ENCODE results near the gene INPP5A. TPM values are rescaled to one million over a fixed set of nuclear protein-coding genes. Genes with fewer than 3 reads are reported as not detected.

INPP5A gene
- total and polyA plus RNA-seq, 2 of the 13 experiments (the other 11 are each of a cell fraction or from before 2014, with no cell fraction given) = 17.5 to 37.9 TPM

DNA sequence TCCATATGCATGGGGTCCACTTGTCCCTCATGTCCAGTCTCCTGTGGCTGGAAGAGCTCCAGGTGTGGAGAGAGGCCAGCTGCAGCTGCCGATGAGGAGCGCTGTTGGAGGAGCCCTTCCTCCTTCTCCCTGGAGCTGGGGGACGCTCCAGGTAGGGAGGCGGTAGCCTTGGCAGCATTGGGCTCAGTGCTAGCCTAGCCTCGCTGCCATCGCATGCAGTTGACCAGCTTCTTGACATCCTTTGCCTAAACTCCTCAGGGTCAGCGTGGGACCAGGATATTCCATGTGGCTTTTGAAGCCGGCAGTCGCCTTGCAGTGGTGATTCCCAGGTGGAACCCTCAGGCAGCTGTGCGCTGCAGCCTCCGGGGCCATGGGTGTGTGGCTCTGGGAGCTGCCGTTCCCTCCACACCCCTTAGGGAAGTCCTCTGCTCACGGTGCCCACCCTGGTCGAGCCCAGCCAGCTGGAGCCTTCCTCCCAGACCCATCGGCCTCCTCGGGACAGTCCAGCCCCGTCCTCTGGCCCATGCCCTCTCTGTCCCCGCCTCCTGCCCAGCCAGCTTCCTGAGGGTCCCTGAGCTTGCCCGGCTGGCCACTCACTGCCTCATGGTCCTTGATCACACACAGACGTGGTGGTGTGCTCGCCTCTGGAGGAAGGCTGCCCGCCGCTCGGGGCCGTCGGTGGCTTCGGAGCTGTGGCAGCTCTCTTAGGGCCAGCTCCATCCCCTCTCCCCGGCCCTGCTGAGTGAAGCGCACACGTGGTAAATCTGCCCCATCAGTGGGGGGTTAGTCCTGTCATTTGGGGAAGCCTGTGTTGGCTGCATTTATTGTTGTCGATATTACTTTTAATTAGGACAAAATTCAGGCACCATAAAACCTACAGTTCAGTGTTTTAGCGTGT lies 21.2 kb downstream of the INPP5A start (continued):
- TF ChIP-seq, protein P1, sequence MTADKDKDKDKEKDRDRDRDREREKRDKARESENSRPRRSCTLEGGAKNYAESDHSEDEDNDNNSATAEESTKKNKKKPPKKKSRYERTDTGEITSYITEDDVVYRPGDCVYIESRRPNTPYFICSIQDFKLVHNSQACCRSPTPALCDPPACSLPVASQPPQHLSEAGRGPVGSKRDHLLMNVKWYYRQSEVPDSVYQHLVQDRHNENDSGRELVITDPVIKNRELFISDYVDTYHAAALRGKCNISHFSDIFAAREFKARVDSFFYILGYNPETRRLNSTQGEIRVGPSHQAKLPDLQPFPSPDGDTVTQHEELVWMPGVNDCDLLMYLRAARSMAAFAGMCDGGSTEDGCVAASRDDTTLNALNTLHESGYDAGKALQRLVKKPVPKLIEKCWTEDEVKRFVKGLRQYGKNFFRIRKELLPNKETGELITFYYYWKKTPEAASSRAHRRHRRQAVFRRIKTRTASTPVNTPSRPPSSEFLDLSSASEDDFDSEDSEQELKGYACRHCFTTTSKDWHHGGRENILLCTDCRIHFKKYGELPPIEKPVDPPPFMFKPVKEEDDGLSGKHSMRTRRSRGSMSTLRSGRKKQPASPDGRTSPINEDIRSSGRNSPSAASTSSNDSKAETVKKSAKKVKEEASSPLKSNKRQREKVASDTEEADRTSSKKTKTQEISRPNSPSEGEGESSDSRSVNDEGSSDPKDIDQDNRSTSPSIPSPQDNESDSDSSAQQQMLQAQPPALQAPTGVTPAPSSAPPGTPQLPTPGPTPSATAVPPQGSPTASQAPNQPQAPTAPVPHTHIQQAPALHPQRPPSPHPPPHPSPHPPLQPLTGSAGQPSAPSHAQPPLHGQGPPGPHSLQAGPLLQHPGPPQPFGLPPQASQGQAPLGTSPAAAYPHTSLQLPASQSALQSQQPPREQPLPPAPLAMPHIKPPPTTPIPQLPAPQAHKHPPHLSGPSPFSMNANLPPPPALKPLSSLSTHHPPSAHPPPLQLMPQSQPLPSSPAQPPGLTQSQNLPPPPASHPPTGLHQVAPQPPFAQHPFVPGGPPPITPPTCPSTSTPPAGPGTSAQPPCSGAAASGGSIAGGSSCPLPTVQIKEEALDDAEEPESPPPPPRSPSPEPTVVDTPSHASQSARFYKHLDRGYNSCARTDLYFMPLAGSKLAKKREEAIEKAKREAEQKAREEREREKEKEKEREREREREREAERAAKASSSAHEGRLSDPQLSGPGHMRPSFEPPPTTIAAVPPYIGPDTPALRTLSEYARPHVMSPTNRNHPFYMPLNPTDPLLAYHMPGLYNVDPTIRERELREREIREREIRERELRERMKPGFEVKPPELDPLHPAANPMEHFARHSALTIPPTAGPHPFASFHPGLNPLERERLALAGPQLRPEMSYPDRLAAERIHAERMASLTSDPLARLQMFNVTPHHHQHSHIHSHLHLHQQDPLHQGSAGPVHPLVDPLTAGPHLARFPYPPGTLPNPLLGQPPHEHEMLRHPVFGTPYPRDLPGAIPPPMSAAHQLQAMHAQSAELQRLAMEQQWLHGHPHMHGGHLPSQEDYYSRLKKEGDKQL (CRISPR knock-in tag; IDR thresholded peaks at IDR 0.05; ENCODE audit: low read depth) = no peak

DNA sequence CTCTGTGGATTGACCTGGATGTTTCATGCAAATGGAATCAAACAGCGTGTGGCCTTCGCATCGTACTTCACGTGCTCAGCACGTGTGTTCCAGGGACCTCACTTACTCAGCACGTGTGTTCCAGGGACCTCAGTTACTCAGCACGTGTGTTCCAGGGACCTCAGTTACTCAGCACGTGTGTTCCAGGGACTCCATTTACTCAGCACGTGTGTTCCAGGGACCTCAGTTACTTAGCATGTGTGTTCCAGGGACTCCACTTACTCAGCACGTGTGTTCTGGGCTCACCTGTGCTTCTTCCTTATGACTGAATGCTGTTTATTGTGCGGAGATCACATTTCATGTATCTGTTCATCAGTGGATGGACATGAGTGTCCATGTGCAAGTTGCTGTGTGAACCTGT lies 22.0 kb downstream of the INPP5A start:
- Histone ChIP-seq H3K4me3 (replicated peaks in 1 of 3; ENCODE audit: insufficient read depth in 1 of 3, low read depth in 2 of 3, low read length in 3 of 3) (no peak overlapping the region), H3K9ac (ENCODE audit: insufficient read depth, low read depth, low read length) (no peak overlapping the region), H3K27me3 (ENCODE audit: control insufficient read depth in 1 of 2, insufficient read depth in 2 of 2, low read length in 2 of 2) (no peaks in the 10 kb centered on the region), H3K27ac (ENCODE audit: extremely low read length, insufficient read depth, low read length) (no peak overlapping the region), H3K9me3 (ENCODE audit: low read length) (no peaks in the 10 kb centered on the region), H3K4me1 (ENCODE audit: insufficient read depth, low read length) (peaks cover 5% of the 10 kb centered on the region), H3K36me3 (replicated peaks in 1 of 2; ENCODE audit: control insufficient read depth in 1 of 2, insufficient read depth in 2 of 2, low read length in 2 of 2) (peaks cover 0 to 2% of the 10 kb centered on the region in 2 experiments; a peak in 1 of 5 replicates), H3K79me2 (ENCODE audit: insufficient read depth, low read length) (peaks cover 33% of the 10 kb centered on the region), H2AFZ (ENCODE audit: low read length) (no peak overlapping the region), H4K20me1 (ENCODE audit: insufficient read depth, low read length) (peaks cover 4% of the 10 kb centered on the region; the same call in 1 of the 2 replicates), H3K4me2 (ENCODE audit: low read depth, low read length) (no peak overlapping the region)
- BruUV-seq (replicated peaks) = no TSS peak
- intact Hi-C loops (cut with micrococcal nuclease; ENCODE audit: unreplicated experiment) (no loop called here), in situ Hi-C loops (cut with HindIII; ENCODE audit: extremely low pct_ligation_motif_present, low pct_unique_long_range_greater_than_20kb) (no loop called here)
- no peak for DNase-seq (ENCODE audit: low spot score)
- ChIA-PET CTCF (ENCODE audit: low intra/inter-chr PET ratio, low total read pairs) (no interaction called here), POLR2A (no interaction called here)
- FAIRE-seq = no peak
- 98% methylated on average over 11 of the region's 11 CpGs for WGBS (ENCODE audit: low lambda C conversion rate)
- no peak for ATAC-seq
- TF ChIP-seq, protein P2, sequence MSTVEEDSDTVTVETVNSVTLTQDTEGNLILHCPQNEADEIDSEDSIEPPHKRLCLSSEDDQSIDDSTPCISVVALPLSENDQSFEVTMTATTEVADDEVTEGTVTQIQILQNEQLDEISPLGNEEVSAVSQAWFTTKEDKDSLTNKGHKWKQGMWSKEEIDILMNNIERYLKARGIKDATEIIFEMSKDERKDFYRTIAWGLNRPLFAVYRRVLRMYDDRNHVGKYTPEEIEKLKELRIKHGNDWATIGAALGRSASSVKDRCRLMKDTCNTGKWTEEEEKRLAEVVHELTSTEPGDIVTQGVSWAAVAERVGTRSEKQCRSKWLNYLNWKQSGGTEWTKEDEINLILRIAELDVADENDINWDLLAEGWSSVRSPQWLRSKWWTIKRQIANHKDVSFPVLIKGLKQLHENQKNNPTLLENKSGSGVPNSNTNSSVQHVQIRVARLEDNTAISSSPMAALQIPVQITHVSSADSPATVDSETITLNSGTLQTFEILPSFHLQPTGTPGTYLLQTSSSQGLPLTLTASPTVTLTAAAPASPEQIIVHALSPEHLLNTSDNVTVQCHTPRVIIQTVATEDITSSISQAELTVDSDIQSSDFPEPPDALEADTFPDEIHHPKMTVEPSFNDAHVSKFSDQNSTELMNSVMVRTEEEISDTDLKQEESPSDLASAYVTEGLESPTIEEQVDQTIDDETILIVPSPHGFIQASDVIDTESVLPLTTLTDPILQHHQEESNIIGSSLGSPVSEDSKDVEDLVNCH (CRISPR knock-in tag; IDR thresholded peaks at IDR 0.05) = no peak
- TF ChIP-seq RFXANK (CRISPR knock-in tag; IDR thresholded peaks at IDR 0.05) = no peak
- TF ChIP-seq, protein P3, sequence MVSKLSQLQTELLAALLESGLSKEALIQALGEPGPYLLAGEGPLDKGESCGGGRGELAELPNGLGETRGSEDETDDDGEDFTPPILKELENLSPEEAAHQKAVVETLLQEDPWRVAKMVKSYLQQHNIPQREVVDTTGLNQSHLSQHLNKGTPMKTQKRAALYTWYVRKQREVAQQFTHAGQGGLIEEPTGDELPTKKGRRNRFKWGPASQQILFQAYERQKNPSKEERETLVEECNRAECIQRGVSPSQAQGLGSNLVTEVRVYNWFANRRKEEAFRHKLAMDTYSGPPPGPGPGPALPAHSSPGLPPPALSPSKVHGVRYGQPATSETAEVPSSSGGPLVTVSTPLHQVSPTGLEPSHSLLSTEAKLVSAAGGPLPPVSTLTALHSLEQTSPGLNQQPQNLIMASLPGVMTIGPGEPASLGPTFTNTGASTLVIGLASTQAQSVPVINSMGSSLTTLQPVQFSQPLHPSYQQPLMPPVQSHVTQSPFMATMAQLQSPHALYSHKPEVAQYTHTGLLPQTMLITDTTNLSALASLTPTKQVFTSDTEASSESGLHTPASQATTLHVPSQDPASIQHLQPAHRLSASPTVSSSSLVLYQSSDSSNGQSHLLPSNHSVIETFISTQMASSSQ (IDR thresholded peaks at IDR 0.05; ENCODE audit: low read depth) = no peak
- TF ChIP-seq, protein P3 (CRISPR knock-in tag; IDR thresholded peaks at IDR 0.05; ENCODE audit: borderline replicate concordance) = no peak
- TF ChIP-seq ZNF616 (CRISPR knock-in tag; IDR thresholded peaks at IDR 0.05; ENCODE audit: low read depth) = no peak
- no peak for TF ChIP-seq GATAD1 (CRISPR knock-in tag; IDR thresholded peaks at IDR 0.05)
- TF ChIP-seq CBX2 (IDR thresholded peaks at IDR 0.05; ENCODE audit: low read depth, low read length) = no peak
- no peak for TF ChIP-seq CBX2 (CRISPR knock-in tag; IDR thresholded peaks at IDR 0.05; ENCODE audit: low read depth)

Measured in HepG2 (cell line).